NOMO-1 treated with DMSO at 0.1 percent for 48 hours (cell line): ENCODE data around the gene NKIRAS2.

ENCODE experiments used
- DNase-seq: peaks from one replicate; lab custom pipeline; 2025; ENCODE audit not compliant: unreplicated experiment; lab: John Stamatoyannopoulos, UW

NKIRAS2 gene

DNA sequence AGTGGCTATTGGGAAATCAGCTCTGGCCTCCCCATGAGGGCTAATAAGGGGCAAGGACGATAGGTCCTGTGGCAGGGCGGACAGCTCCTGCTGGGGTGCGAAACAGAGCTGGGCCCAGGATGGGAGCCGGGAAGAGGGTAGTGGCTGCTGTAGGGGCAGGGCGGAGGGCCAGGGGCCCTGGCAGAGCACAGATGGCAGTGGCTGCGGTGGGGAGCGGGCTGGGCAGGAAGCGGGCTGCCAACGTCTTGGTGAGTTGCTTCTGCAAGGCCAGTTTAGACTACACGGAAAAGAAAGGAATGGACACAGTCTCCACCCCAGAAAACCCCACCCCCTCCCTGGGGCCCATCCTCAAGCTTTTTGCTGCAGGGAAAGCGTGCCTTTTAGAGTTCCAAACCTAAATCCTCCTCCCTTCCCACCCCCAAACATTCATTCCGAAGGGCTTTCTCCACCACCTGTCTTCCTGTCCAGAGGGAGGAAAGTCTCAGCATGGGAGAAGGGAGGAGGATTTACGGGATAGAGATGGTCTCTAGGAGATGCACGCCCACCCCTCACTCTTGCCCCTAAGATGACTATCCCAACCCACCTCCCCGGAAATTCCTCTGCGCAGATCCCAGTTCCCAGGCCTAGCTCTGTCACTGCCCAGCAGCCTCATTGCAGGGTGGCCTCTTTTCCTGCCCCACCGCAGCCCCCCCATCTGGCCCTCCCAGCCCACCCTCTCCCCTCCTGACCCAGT, 7.1 kb downstream of the NKIRAS2 start:
- no peak for DNase-seq

DNA sequence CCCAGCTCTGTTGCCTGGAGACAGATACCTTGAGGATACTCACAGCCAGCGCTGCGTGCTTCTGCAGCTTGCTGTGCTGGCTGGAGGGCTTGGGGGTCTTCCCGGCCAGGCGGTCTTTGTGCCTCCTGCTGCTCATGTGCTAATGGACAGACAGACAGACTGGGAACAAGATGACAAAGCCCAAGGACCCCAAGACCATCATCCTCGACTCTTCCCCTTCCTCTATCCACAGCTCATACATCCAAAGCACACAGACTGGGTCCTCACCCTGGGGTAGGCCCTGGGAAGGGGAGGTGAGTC, 7.7 kb downstream of the NKIRAS2 start:
- DNase-seq = no peak

DNA sequence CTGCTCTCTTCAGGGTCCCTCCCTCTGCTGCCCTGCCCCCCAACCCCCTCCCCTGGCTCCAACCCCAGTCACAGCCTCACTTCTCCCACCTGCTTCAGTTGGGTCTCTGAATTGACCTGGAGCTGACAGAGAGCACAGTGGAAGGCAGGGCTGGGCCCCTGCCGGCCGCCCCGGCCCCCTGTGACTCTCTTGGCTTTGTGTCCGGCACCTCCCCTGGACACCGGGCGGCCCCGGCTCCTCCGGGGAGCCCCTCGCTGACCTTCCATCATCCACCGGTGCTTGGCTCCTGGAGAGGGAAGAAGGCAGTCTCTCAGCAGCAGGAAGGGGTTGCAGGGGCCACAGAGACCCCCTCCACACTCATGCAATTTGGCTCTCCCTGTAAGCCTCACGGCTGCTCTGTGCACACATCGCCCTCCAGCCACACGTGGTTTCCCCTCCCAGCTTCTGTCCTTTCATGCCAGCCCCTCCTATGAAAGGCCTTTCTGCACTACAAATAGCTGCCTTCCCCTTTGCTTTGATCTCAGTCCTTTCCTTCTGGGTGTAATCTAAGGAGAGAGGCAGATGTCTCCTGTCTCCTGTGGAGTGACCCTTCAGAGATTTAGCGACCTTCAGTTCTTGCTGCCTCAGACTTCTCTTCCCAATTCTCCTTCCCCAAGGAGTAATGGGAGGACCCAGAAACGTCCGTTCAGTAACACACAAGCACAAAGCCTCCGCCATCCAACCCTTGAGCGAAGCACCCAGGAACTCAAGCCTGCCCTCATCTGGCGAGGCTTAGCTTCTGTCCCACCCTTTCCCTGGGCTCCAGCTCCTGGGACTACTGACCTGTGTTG, 8.3 kb downstream of the NKIRAS2 start:
- DNase-seq = no peak

DNA sequence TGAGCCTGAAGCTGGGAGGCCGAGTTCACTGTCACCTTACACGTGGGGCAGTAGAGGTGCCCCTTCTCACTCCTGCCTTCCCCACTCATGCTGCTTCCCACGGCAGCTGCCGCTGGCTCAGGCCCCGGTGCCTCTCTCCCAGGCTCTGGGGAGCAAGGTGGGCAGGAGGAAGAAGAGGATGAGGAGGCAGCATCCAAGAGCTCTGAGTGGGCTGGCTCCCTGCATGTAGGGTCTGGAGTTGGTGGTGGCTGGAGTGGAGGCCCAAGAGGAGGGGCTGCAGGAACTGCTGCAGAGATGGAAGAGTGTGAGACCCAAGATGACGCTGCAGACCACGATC, 8.9 kb downstream of the NKIRAS2 start:
- DNase-seq = no peak

DNA sequence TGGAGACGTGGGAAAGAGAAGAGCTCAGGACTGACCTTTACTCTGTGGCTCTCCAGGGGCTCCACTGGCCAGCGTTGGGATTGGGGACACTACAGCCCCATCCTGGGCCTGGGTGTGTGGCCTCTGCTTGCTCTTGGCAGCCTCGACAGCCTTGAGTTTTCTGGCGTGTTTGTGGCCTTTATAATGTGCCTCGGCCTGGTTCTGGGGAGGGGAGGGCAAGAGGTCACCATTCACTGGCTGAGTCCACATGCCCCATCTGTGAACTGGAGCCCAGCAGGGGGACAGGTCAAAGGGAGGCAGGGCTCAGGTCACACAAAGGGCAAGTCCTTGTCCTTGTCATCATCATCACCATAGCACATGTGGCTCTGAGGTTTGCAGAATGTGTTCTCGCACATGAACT, 11.7 kb downstream of the NKIRAS2 start:
- DNase-seq = no peak

DNA sequence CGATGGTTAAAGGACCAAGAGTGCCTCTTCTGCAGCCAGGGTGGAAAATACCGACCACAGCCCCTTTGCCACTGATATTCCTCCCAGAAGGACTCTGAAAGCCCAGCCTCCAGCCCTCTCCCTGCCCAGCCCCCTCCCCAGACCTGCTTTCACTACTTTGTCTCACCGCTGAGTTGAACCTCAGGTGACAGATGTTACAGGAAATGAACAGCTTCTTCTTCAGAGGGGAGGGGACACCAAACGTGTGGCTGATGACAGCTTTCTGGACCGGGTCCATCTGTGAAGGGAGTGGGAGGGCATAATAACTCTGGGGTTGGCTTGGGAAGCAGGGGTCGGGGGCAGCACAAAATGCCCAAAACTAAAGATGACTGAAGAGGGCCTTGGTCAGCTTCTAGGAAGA, 14.2 kb downstream of the NKIRAS2 start:
- DNase-seq = no peak

DNA sequence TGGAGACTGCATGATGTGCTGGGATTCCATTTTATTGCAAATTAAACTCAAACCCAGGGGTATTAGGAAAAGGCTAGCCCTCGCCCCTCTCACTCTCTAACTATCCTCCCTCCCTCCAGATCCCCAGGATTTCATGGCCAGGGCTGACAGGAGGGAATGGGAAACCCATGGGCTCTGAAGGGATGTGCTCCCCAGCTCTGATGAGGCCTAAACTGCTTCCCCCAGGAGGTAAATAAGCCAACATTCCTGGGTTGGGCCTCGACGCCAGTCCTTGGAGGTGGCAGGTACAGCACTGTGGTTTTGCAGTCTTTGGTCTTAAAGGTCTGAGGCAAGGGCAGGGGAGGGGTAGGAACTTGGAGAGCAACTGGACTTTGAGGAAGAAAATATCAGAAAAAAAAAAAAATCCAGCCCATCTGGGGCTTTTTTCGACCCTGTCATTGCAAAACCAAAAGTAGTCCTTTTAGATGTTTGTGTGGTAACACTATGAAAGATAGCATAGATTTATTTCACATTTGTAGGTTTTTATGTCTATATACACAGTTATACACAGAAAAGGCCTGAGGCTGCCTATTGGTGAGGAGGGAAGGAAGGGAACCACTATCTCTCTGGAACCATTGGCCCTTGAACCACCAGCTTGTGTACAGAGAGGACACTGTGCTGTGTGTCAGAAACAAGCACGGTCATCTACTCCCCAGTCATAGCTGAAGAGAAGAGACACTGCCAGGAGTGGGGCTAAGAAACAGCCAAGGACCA, 18.5 kb downstream of the NKIRAS2 start:
- DNase-seq = no peak

DNA sequence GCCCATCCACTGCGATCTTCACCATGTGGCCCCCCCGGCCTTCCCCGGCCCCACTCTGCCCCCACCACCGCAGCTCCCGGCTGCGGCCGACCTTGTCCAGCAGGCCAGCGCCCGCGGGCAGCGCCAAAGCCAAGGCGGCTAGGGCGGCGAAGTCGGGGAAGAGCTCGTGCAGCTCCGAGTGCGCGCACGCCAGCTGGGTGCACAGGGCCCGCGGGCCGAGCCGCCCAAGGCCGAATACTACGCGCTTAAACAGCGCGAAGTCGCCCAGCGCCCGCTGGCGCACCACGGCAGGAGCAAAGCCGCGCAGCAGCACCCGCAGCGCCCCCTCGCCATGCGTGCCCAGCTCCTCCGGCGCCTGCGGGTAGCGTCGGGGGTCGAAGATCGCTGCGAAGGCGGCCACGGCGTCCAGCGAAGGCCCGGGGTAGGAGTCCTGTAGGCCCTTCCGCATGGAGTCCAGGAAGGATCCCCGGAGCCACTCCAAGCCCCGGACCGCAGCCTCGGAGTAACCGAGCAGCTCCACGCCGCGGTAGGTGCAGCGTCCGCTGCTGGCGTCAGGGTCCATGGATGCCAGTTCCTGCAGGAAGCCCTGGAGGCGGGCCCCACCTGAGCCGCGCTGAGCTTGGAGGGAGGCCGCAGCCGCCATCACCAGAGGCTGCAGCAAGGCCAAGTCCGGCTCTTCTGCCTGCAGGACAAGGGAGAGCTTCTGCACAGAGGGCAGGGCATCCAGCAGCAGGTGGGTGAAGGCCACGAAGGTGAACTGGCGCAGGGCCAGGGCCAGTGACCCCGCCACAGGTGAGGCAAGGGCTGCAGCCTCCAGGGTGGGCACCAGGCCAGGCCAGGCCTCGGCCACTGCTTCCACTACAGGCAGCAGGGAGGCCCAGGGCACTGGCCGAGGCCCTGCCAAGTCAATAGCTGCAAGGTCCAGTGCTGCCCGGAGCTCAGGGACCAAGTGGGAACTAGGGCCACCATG, 20.2 kb downstream of the NKIRAS2 start:
- DNase-seq = no peak

DNA sequence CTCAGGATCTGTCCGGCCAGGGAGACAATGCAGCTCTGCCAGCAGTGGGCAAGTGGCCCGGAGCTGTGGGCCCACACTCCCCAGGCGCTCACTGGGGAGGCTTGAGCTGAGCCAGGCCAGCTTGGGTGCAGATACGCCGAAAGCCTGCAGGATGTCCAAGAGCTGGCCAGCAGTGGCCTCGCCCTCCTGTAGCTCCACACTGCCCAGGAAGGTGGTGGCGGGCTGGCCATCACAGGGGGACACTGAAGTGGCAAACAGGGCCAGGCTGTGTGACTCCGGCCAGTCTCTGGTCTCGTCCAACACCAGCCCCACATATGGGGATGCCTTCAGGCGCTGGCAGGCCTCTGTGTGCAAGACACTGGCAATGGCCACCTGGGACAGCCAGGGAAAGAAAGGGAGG, 20.9 kb downstream of the NKIRAS2 start:
- DNase-seq = no peak

DNA sequence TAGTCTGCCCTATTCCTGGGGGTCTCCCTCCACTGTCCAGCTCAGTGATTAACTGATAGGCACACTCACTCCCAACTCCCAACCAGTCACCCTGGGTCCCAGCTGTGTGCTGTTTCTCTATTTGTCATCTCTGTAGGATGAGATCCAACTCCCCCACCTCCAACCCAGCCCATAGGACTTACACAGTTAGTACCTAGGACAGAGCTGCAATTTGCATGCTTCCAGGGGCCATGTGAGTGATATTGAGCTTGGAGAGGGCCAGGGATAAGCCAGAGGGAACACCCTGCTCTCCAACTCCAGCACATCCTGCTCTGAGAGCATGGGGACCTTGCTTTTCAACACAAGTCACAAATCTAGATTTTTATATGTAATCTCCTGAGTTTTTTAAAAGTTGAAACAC, 21.7 kb downstream of the NKIRAS2 start:
- DNase-seq = no peak

DNA sequence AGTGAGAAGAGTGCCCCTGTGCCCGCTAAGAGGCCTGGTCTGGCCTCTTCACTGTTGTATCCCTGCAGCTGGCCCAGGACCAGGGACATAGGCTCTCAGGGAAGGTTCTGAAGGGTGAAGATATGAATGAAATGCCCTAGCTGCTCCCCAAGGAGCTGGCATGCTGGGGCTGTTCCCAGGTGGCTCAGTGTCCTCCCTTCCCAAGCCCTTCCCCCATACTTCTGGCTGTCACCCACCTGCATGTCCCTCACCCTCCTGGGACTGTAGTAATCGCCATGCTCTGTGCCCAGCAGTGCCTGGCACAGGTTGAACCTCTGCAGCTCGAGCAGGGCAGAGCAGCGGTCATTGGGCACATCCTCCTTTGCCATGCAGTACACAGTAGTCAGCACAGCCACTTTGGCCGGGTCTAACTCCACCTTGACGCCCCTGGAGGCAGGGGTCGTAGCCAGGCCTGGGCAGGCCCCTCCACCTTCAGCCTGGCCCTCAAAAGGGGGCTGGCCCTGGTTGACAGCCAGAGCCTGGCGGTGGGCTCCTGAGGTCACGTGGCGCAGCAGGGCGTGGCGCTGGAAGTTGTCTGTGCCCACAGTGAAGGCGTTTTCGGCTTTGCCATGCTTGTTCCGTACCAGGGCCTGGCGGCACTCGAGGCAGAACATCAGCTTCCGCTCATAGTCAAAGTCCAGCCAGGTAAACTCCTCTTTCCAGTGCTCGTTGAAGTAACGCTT, 22.9 kb downstream of the NKIRAS2 start:
- no peak for DNase-seq

DNA sequence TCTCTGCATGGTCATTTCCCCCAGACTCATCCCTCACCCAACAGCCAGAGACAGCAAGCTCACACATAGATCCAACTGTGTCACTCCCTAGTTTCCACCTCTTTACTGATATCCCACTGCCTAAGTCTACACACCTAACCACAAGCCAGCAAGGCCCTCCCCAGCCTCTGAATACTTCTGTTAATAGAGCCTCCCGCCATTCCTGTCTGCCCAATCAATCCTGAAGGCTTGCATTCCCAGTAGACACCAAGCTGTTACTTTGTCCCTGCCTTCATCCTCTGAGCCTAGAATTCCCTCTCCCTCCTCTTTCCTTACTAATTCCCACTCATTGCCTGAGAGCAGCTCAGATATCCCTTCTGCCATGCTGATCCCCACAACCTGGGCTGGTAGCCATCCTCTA, 25.8 kb downstream of the NKIRAS2 start:
- DNase-seq = no peak

DNA sequence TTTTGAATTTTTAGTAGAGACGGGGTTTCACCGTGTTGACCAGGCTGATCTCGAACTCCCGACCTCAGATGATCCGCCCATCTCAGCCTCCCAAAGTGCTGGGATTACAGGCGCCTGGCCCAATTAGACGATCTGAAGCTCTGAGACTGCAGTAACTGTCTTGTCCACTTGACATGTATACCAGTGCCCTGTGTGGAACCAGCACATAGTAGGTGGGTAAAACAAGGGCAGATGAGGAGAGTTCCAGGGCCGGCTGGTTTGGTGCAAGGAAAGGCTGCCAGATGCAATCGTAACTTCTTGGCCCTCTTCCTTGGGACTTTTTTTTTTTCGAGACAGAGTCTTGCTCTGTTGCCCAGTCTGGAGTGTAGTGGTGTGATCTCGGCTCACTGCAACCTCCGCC, 27.5 kb downstream of the NKIRAS2 start:
- no peak for DNase-seq

DNA sequence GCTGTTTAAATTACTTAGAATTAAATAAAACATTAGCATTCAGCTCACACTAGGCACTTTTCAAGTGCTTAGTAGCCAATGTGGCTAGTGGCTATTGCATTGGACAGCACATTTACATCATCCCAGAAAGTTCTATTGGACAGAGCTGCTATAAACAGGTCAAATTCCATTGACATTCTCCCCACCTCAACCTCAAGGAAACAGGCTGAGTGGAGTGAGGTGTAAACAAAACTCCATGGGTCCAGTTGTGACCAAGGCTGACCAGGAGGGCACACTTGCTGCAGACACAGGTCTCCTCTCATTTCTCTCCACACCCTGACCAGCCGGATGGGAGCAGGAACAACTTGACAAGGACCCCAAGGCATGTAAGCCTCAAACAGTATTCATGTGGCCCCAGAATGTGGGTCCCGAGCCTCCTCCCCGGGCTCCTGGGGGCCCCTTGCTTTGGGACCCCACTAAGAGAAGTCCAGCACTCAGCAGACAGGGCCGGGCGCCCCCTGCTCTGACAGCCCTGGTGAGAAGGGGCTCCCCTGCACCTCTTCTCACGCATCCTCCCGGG, 30.0 kb downstream of the NKIRAS2 start:
- DNase-seq = no peak

DNA sequence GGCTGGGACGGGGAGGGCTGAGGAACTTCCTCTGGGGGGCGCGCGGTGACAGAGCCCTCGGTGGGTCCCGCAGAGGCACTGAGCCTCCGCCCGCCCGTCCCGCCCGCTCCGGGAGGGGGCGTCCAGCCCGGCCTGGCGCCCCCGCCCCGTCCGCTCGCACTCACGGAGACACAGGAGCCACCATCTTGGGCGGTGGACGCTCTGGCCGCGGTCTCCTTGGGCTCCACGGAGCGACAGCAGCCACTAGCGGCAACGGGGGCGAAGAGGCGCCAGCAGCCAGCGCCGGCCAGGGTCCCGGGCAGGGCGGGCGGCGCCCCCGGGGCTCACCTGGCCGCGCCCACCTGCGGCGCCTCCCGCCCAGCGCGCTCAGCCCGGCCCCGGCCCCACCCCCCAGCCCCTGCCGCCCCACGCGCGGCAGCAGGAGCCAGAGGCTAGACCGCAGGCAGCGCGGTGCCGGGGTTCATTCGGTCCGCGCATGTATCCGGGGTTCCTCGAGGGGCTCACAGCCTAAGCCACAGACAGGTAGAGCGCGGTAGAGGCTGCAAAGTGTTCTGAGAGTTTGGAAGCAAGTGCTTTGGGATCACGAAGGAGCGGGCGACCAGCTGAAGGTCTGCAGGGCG, 30.6 kb downstream of the NKIRAS2 start, which contains the start of gene C17orf113:
Gene C17orf113, minus strand, starts transcription at position 209 of the 620 bp plus-strand sequence. CDS start 7,225 bp downstream, outside the sequence.
- peak; percentile 36 for DNase-seq

DNA sequence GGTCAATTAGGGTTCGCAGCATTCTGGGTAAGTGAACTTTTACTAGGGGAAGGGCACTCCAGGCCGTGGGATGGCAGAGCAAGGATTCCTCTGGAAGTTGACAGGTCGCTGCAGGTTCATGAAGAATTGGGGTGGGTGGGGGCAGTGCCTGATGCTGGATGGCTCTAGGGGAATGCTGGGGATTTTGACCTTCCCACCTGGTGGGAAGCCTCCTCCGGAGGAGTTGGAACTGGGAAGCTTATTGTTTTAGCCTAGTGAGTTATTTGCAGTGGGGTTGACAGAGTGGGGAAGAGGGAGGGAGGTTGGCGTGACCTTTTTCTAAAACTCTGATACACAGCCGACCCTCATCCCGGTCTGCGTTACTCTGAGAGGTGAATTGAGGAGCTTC, 31.1 kb downstream of the NKIRAS2 start:
- DNase-seq = no peak

DNA sequence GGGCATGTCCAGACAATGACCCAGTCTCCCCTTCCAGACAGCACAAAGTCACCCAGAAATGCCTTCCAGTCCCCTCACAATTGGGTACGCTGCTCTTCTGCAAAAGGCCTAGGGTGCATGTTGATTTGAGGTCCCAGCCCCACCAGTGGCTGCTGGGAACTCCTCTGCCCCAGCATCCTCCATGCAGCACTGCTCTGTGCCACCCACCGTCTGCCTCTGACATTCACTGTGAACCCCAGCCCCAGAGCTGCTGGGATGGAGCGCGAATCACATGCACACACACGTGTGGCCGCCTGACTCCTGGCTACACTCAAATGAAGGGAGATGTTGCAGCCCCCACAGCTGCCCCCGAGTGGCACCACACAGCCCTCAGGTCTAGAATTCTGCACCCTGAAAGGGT, 31.8 kb downstream of the NKIRAS2 start:
- DNase-seq = no peak

DNA sequence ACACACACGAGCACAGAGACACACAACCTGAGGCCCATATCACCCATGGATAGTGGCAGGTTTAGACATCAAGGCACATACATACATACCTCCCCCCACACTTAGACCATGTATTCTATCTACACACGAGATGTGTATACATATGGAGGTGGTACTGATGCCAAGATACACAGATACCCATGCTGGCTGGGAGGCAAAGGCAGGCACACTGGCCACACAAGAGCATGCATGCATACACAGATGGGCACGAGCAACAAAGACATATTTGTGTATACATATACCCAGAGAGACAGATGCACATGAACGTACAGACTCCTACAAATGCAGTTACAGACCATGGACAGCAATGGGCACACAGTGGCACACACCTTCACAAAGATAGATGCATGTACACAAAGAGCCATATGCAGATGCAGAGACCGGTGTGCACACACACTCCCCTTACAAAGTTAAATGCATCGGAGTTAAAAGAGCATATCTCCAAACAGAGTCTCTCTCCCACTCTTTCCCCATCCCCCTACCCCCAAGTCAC, 32.5 kb downstream of the NKIRAS2 start:
- DNase-seq = no peak
